PC-3 (cell line): ENCODE data around the gene DNAJC4. TPM values are rescaled to one million over a fixed set of nuclear protein-coding genes. Genes with fewer than 3 reads are reported as not detected.

Source experiments
- ATAC-seq: fragments of 200-7000 bp; cut with Tn5 transposase; 2 replicates; pipeline ENCODE4 v1.9.1; 2020; ENCODE audit warnings: mild to moderate bottlenecking, moderate library complexity
- BruUV-seq: library from RNA; stranded (reverse); fragments of 400-500 nt; replicated peaks from 2 replicates; lab custom pipeline; 2021; lab: Mats Ljungman, UMichigan
- CTCF ChIA-PET: fragments of 300-600 bp; sonication (Branson Sonifier 250); formaldehyde crosslinking; loops from one replicate; lab custom pipeline; 2022; ENCODE audit warnings: antibody characterized with exemption; lab: Charles Lee
- POLR2A ChIA-PET: fragments of 300-600 bp; sonication (Branson Sonifier 250); formaldehyde crosslinking; loops from one replicate; lab custom pipeline; 2022; ENCODE audit warnings: antibody characterized with exemption; ENCODE audit not compliant: unreplicated experiment; lab: Charles Lee
- DNase-seq: peaks from one replicate; pipeline ENCODE4 v3.0.0-alpha.2; 2015
- H2AFZ ChIP-seq: fragments of 300-600 bp; sonication (generic); 2 replicates; pipeline ENCODE4 v1.6.0; 2016; ENCODE audit warnings: antibody characterized with exemption, low read length
- H3F3A ChIP-seq: fragments of 300-600 bp; sonication (generic); one replicate; pipeline ENCODE4 v1.6.0; 2017; ENCODE audit warnings: antibody characterized with exemption, low read length, control low read depth, mild to moderate bottlenecking; ENCODE audit not compliant: unreplicated experiment
- H3K27ac ChIP-seq: fragments of 300-600 bp; sonication (generic); 2 replicates; pipeline ENCODE4 v1.5.1; 2016; ENCODE audit warnings: mild to moderate bottlenecking, low read length
- H3K27me3 ChIP-seq: fragments of 300-600 bp; sonication (generic); 2 replicates; pipeline ENCODE4 v1.6.1; 2016; ENCODE audit warnings: low read length, mixed read lengths
- H3K36me3 ChIP-seq: fragments of 300-600 bp; sonication (generic); 2 replicates; pipeline ENCODE4 v1.6.1; 2016; ENCODE audit warnings: low read depth, mixed run types, low read length, mixed read lengths
- H3K4me1 ChIP-seq: fragments of 300-600 bp; sonication (generic); 2 replicates; pipeline ENCODE4 v1.5.1; 2016; ENCODE audit warnings: low read length; ENCODE audit not compliant: insufficient read depth
- H3K4me2 ChIP-seq: fragments of 300-600 bp; sonication (generic); 2 replicates; pipeline ENCODE4 v1.6.0; 2016; ENCODE audit warnings: low read length
- H3K4me3 ChIP-seq: fragments of 300-600 bp; sonication (generic); 2 replicates; pipeline ENCODE4 v1.5.1; 2016; ENCODE audit warnings: mild to moderate bottlenecking, low read length, mixed read lengths
- H3K79me2 ChIP-seq: fragments of 300-600 bp; sonication (generic); 2 replicates; pipeline ENCODE4 v1.6.1; 2017; ENCODE audit warnings: low read length, mixed read lengths
- H3K9ac ChIP-seq: fragments of 300-600 bp; sonication (generic); 2 replicates; pipeline ENCODE4 v1.6.0; 2016; ENCODE audit warnings: mild to moderate bottlenecking, low read length
- H3K9me2 ChIP-seq: fragments of 300-600 bp; sonication (generic); replicated peaks from 2 replicates; pipeline ENCODE4 v1.6.1; 2016; ENCODE audit warnings: mixed run types, low read length, mixed read lengths
- H3K9me3 ChIP-seq: fragments of 300-600 bp; sonication (generic); 2 replicates; pipeline ENCODE4 v1.6.1; 2016; ENCODE audit warnings: low read length, mixed read lengths
- H4K20me1 ChIP-seq: fragments of 300-600 bp; sonication (generic); 2 replicates; pipeline ENCODE4 v1.6.1; 2016; ENCODE audit warnings: low read length, mixed read lengths
- EZH2 ChIP-seq: fragments of 300-600 bp; sonication (generic); IDR thresholded peaks from one replicate; pipeline ENCODE4 v1.6.1; 2017; ENCODE audit warnings: antibody characterized with exemption, mild to moderate bottlenecking, low read length; ENCODE audit not compliant: unreplicated experiment
- EZH2phosphoT487 ChIP-seq: fragments of 300-600 bp; sonication (generic); IDR thresholded peaks from 2 replicates; pipeline ENCODE4 v1.6.1; 2018; ENCODE audit warnings: mild to moderate bottlenecking, antibody characterized with exemption, low read length, borderline replicate concordance
- intact Hi-C: fragments of 100-400 bp; cut with micrococcal nuclease; formaldehyde crosslinking; loops from 2 replicates; pipeline ENCODE4 v1.9.0; 2023
- total RNA-seq: library from RNA; depleted of rRNA; stranded (reverse); fragments of >200 nt; gene quantifications from 2 replicates; pipeline ENCODE4 v1.2.3, GENCODE V29; 2014
- TF ChIP-seq, protein P1 (sequence below): fragments of 300-600 bp; sonication (generic); conservative IDR thresholded peaks from 2 replicates; pipeline ENCODE4 v1.5.1; 2017; ENCODE audit warnings: antibody characterized with exemption, low read depth, mild to moderate bottlenecking, low read length

Gene DNAJC4
- total RNA-seq, 1 experiment from 2014 or later = 25.4 TPM

GRCh38 chr11:64223001-64223651 is 7.2 kb upstream of the DNAJC4 start:
- no peak overlapping the region for H3K9ac ChIP-seq
- H3K27me3 ChIP-seq = no peaks in the 10 kb centered on the region
- intact Hi-C loops = no loop called here
- no peak overlapping the region for H3K4me2 ChIP-seq
- H3K9me2 ChIP-seq = no peaks in the 10 kb centered on the region
- no peak overlapping the region for H2AFZ ChIP-seq
- ChIA-PET POLR2A (interaction anchor here (0.6 kb wide), 1 partner anchor 37 kb away, joined by 13 read pairs; the partner anchor contains the start of gene STIP1), CTCF (no interaction called here)
- H3K27ac ChIP-seq = no peak overlapping the region
- H3F3A ChIP-seq = no peaks in the 10 kb centered on the region
- peaks cover 29% of the 10 kb centered on the region for H3K4me1 ChIP-seq
- 0 out of 2 replicates have a peak, but pooled peaks cover 3% of the 10 kb centered on the region for H3K36me3 ChIP-seq
- TF ChIP-seq EZH2 = no peak
- TF ChIP-seq, protein P1, sequence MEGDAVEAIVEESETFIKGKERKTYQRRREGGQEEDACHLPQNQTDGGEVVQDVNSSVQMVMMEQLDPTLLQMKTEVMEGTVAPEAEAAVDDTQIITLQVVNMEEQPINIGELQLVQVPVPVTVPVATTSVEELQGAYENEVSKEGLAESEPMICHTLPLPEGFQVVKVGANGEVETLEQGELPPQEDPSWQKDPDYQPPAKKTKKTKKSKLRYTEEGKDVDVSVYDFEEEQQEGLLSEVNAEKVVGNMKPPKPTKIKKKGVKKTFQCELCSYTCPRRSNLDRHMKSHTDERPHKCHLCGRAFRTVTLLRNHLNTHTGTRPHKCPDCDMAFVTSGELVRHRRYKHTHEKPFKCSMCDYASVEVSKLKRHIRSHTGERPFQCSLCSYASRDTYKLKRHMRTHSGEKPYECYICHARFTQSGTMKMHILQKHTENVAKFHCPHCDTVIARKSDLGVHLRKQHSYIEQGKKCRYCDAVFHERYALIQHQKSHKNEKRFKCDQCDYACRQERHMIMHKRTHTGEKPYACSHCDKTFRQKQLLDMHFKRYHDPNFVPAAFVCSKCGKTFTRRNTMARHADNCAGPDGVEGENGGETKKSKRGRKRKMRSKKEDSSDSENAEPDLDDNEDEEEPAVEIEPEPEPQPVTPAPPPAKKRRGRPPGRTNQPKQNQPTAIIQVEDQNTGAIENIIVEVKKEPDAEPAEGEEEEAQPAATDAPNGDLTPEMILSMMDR = no peak
- TF ChIP-seq EZH2phosphoT487 = no peak
- no peaks in the 10 kb centered on the region for H3K9me3 ChIP-seq
- H3K4me3 ChIP-seq = no peak overlapping the region
- no TSS peak for BruUV-seq
- DNase-seq = no peak
- peaks cover 21% of the 10 kb centered on the region for H3K79me2 ChIP-seq
- no peaks in the 10 kb centered on the region for H4K20me1 ChIP-seq
- no peak for ATAC-seq

DNA sequence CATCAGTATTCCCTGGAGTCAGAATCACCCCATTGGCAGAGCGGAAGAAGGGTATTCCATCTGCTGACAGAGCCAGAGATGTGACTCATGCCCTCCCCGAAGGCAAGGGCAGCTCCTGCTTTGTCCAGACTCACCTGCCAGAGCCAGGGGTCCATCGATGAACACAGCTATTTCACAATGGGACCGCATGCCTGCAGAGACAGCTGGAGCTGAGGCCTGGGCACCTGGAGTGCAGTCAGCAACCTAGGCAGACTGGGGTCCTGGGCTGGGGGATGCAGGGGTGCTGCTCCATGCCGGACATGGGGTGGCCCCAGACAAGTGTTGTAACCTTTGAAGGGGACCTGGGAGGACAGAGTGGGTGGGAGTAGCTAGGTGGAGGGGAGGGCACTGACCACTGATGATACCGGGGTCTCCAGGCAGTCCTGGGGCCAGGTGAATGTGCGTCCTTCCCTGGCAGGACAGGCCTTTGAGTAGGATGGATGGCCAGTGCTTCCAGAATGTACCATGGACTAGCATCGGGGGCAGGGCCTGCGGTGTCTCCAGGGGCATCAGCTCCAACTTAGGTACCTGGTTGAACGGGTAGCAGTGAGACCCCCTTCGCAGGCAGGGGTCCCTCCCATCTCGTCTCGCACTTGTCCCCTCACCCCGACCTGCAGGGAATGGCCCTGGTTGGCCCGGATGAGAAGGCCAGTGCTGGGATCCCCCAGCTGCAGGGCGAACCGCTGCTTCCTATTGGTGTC is 6.0 kb upstream of the DNAJC4 start:
- Histone ChIP-seq H3K4me2 (no peak overlapping the region), H3K79me2 (peaks cover 21% of the 10 kb centered on the region), H2AFZ (no peak overlapping the region), H3K27ac (no peak overlapping the region), H3K36me3 (0 out of 2 replicates have a peak, but pooled peaks cover 3% of the 10 kb centered on the region), H3K9ac (no peak overlapping the region), H3K4me3 (no peak overlapping the region), H3F3A (no peaks in the 10 kb centered on the region), H3K4me1 (peaks cover 29% of the 10 kb centered on the region), H3K27me3 (no peaks in the 10 kb centered on the region), H3K9me3 (no peaks in the 10 kb centered on the region), H3K9me2 (no peaks in the 10 kb centered on the region), H4K20me1 (no peaks in the 10 kb centered on the region)
- ChIA-PET POLR2A (no interaction called here), CTCF (interaction anchor here (1.0 kb wide), 1 partner anchor 20 kb away, joined by 5 read pairs; no protein-coding TSS in a partner anchor)
- ATAC-seq (peak; percentile 12; the same call in 1 of the 2 replicates), DNase-seq (peak; percentile 49)
- TF ChIP-seq, protein P1 = no peak
- TF ChIP-seq EZH2phosphoT487 = no peak
- TF ChIP-seq EZH2 = no peak
- intact Hi-C loops = no loop called here
- no TSS peak for BruUV-seq
